ENCODE data around the gene BRCC3. TPM values are rescaled to one million over a fixed set of nuclear protein-coding genes. Genes with fewer than 3 reads are reported as not detected.

Gene BRCC3
- total and polyA plus RNA-seq, 2 donors (not counting 1 experiment from before 2014, with no cell fraction given) = 7.3 to 16.9 TPM

- Histone ChIP-seq H3K9ac (ENCODE audit: low read length) (no peak overlapping the region), H4K20me1 (ENCODE audit: control insufficient read depth, insufficient read depth, low read length, poor library complexity, severe bottlenecking) (no peaks in the 10 kb centered on the region), H3K4me3 (ENCODE audit: control extremely low read depth in 1 of 5, extremely low read depth in 1 of 5, insufficient read depth in 1 of 5, low read depth in 2 of 5, low read length in 4 of 5) (no peak overlapping the region), H3K36me3 (replicated peaks in 1 of 2; ENCODE audit: control extremely low read depth in 1 of 2, control insufficient read depth in 1 of 2, extremely low read depth in 1 of 2, insufficient read depth in 2 of 2, low read length in 1 of 2) (peaks cover 0 to 23% of the 10 kb centered on the region in 2 experiments), H3K4me1 (ENCODE audit: control insufficient read depth in 2 of 2, insufficient read depth in 2 of 2, low read length in 2 of 2) (peaks cover 0 to 9% of the 10 kb centered on the region in 2 donors), H3K9me3 (ENCODE audit: control extremely low read depth in 1 of 3, control insufficient read depth in 2 of 3, insufficient read depth in 1 of 3, low read length in 2 of 3) (no peaks in the 10 kb centered on the region), H3K27ac (ENCODE audit: low read length in 2 of 2) (no peak overlapping the region), H3K27me3 (replicated peaks in 1 of 4; ENCODE audit: control extremely low read depth in 1 of 4, control insufficient read depth in 3 of 4, insufficient read depth in 4 of 4, low read length in 3 of 4) (no peaks in the 10 kb centered on the region), H3K79me2 (ENCODE audit: control insufficient read depth, insufficient read depth, low read length) (no peaks in the 10 kb centered on the region), H3K4me2 (replicated peaks; ENCODE audit: low read depth, low read length, poor library complexity, severe bottlenecking) (no peak overlapping the region), H2AFZ (ENCODE audit: insufficient read depth, low read depth, low read length, poor library complexity, severe bottlenecking) (no peak overlapping the region)
- POLR2A ChIA-PET = no interaction called here
- no CpG with 5 or more reads among the region's 3 CpGs for WGBS (ENCODE audit: insufficient coverage)
- Mint-ChIP-seq H3K4me3 (no peak overlapping the region), H3K27ac (no peak overlapping the region), H3K27me3 (no peaks in the 10 kb centered on the region), H3K4me1 (peaks cover 9% of the 10 kb centered on the region), H3K9me3 (ENCODE audit: insufficient read depth) (no peaks in the 10 kb centered on the region)
- intact Hi-C loops (cut with micrococcal nuclease) = loop anchor here (5.0 kb wide), 1 partner anchor 138 kb away; no protein-coding TSS in a partner anchor
- DNase-seq = no peak
- CTCF ChIA-PET = interaction anchor here (1.1 to 2.4 kb wide), 4 partner anchors 9 to 75 kb away, joined by 3 to 10 read pairs (median 8); no protein-coding TSS in a partner anchor
- no peak for ATAC-seq (ENCODE audit: low read depth)
- TF ChIP-seq CTCF (IDR thresholded peaks at IDR 0.05) (no peak), EZH2 (IDR thresholded peaks at IDR 0.05; ENCODE audit: borderline replicate concordance, insufficient read depth, low read depth, low read length, poor library complexity, severe bottlenecking) (no peak)
These were observed 15.8 kb upstream of the BRCC3 start for GRCh38 chrX:155055494-155055893.

- intact Hi-C loops (cut with micrococcal nuclease) = loop anchor here (5.0 kb wide), 1 partner anchor 139 kb away; no protein-coding TSS in a partner anchor
- no peak for ATAC-seq (ENCODE audit: low read depth)
- Mint-ChIP-seq H3K9me3 (ENCODE audit: insufficient read depth) (no peaks in the 10 kb centered on the region), H3K27me3 (no peaks in the 10 kb centered on the region), H3K4me3 (no peak overlapping the region), H3K4me1 (peaks cover 9% of the 10 kb centered on the region), H3K27ac (no peak overlapping the region)
- Histone ChIP-seq H3K4me3 (ENCODE audit: control extremely low read depth in 1 of 5, extremely low read depth in 1 of 5, insufficient read depth in 1 of 5, low read depth in 2 of 5, low read length in 4 of 5) (no peak overlapping the region), H3K36me3 (replicated peaks in 1 of 2; ENCODE audit: control extremely low read depth in 1 of 2, control insufficient read depth in 1 of 2, extremely low read depth in 1 of 2, insufficient read depth in 2 of 2, low read length in 1 of 2) (peaks cover 0 to 20% of the 10 kb centered on the region in 2 experiments), H3K27ac (ENCODE audit: low read length in 2 of 2) (no peak overlapping the region), H3K4me2 (replicated peaks; ENCODE audit: low read depth, low read length, poor library complexity, severe bottlenecking) (no peak overlapping the region), H3K4me1 (ENCODE audit: control insufficient read depth in 2 of 2, insufficient read depth in 2 of 2, low read length in 2 of 2) (peaks cover 0 to 9% of the 10 kb centered on the region in 2 donors), H3K9ac (ENCODE audit: low read length) (no peak overlapping the region), H3K27me3 (replicated peaks in 1 of 4; ENCODE audit: control extremely low read depth in 1 of 4, control insufficient read depth in 3 of 4, insufficient read depth in 4 of 4, low read length in 3 of 4) (no peaks in the 10 kb centered on the region), H3K9me3 (ENCODE audit: control extremely low read depth in 1 of 3, control insufficient read depth in 2 of 3, insufficient read depth in 1 of 3, low read length in 2 of 3) (no peaks in the 10 kb centered on the region), H4K20me1 (ENCODE audit: control insufficient read depth, insufficient read depth, low read length, poor library complexity, severe bottlenecking) (no peaks in the 10 kb centered on the region), H2AFZ (ENCODE audit: insufficient read depth, low read depth, low read length, poor library complexity, severe bottlenecking) (no peak overlapping the region), H3K79me2 (ENCODE audit: control insufficient read depth, insufficient read depth, low read length) (no peaks in the 10 kb centered on the region)
- TF ChIP-seq CTCF (IDR thresholded peaks at IDR 0.05) (no peak), EZH2 (IDR thresholded peaks at IDR 0.05; ENCODE audit: borderline replicate concordance, insufficient read depth, low read depth, low read length, poor library complexity, severe bottlenecking) (no peak)
- ChIA-PET CTCF (interaction anchor here (1.0 to 4.2 kb wide), 9 partner anchors 10 to 138 kb away, joined by 3 to 26 read pairs (median 8); no protein-coding TSS in a partner anchor), POLR2A (no interaction called here)
- WGBS (ENCODE audit: insufficient coverage) = no CpG with 5 or more reads among the region's 1 CpG
- DNase-seq = no peak
These were observed 14.8 kb upstream of the BRCC3 start for GRCh38 chrX:155056471-155056870.

Data from B cell (primary cell).